ENCODE data around the gene IGFL1.

DNA sequence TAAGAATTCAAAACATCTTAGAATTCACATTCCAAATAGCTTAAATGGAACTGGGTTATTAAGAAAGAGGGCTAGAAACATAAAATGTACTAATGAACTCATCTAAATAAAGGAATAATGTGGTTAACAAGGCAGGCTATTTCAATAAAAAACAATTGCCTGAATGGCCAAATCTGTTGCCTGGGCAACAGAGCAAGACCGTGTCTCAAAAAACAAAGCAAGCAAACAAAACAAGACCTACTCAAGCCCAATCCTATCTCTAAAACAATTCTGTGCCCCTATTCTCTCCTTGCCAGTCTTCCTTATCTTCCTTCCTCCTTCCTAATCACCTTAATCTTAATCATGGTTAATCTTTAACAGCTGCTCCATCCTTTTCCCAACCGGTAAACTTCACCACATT is 12.1 kb downstream of the IGFL1 start:
- TF ChIP-seq, protein P1, sequence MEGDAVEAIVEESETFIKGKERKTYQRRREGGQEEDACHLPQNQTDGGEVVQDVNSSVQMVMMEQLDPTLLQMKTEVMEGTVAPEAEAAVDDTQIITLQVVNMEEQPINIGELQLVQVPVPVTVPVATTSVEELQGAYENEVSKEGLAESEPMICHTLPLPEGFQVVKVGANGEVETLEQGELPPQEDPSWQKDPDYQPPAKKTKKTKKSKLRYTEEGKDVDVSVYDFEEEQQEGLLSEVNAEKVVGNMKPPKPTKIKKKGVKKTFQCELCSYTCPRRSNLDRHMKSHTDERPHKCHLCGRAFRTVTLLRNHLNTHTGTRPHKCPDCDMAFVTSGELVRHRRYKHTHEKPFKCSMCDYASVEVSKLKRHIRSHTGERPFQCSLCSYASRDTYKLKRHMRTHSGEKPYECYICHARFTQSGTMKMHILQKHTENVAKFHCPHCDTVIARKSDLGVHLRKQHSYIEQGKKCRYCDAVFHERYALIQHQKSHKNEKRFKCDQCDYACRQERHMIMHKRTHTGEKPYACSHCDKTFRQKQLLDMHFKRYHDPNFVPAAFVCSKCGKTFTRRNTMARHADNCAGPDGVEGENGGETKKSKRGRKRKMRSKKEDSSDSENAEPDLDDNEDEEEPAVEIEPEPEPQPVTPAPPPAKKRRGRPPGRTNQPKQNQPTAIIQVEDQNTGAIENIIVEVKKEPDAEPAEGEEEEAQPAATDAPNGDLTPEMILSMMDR (IDR thresholded peaks at IDR 0.05 in 2 of 3, conservative IDR thresholded peaks at IDR 0.05 in 1 of 3; ENCODE audit: control insufficient read depth in 2 of 3, extremely low read depth in 1 of 3, insufficient read depth in 1 of 3, low read depth in 3 of 3, low read length in 3 of 3), result no peak
- TF ChIP-seq BRCA1 (IDR thresholded peaks at IDR 0.05; ENCODE audit: low read depth, low read length) (no peak), GABPA (IDR thresholded peaks at IDR 0.05; ENCODE audit: low read depth) (no peak), POLR2A (IDR thresholded peaks at IDR 0.05; ENCODE audit: low read depth, low read length) (no peak), SREBF2 (IDR thresholded peaks at IDR 0.05; ENCODE audit: low read length) (no peak), POLR2AphosphoS5 (IDR thresholded peaks at IDR 0.05; ENCODE audit: low read length) (no peak), CHD4 (IDR thresholded peaks at IDR 0.05) (no peak), NRF1 (conservative IDR thresholded peaks at IDR 0.05; ENCODE audit: low read depth, low read length) (no peak), RBBP5 (conservative IDR thresholded peaks at IDR 0.05) (no peak), MXI1 (IDR thresholded peaks at IDR 0.05; ENCODE audit: low read depth, low read length) (no peak), SP1 (IDR thresholded peaks at IDR 0.05; ENCODE audit: low read depth, low read length) (no peak)
- TF ChIP-seq, protein P2, sequence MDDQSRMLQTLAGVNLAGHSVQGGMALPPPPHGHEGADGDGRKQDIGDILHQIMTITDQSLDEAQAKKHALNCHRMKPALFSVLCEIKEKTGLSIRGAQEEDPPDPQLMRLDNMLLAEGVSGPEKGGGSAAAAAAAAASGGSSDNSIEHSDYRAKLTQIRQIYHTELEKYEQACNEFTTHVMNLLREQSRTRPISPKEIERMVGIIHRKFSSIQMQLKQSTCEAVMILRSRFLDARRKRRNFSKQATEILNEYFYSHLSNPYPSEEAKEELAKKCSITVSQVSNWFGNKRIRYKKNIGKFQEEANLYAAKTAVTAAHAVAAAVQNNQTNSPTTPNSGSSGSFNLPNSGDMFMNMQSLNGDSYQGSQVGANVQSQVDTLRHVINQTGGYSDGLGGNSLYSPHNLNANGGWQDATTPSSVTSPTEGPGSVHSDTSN (IDR thresholded peaks at IDR 0.05; ENCODE audit: insufficient replicate concordance, low read depth, low read length), result no peak
- TF ChIP-seq, protein P3, sequence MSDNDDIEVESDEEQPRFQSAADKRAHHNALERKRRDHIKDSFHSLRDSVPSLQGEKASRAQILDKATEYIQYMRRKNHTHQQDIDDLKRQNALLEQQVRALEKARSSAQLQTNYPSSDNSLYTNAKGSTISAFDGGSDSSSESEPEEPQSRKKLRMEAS (IDR thresholded peaks at IDR 0.05; ENCODE audit: low read depth, low read length), result no peak

Measured in GM12878 (cell line).